ENCODE data around the gene PIGS.

DNA sequence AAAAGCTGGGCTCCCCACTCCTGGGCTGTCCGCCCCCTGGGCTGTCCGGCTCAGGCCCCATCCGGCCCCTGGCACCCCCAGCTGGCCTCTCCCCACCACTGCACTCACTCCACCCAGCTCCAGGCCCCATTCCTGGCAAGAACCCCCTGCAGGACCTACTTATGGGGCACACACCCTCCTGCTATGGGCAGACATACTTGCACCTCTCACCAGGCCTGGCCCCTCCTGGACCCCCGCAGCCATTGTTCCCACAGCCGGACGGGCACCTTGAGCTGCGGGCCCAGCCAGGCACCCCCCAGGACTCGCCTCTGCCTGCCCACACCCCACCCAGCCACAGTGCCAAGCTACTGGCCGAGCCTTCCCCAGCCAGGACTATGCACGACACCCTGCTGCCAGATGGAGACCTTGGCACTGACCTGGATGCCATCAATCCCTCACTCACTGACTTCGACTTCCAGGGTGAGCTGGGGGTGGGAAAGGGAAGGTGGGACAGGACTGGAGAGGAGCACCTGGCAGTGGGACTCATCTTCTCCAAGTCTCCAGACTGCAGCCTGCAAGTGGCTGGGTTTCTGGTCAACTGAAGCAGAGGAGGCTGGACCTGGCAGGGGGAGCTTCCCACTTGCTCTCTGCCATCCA lies 36.5 kb downstream of the PIGS start:
- TF ChIP-seq, protein P1, sequence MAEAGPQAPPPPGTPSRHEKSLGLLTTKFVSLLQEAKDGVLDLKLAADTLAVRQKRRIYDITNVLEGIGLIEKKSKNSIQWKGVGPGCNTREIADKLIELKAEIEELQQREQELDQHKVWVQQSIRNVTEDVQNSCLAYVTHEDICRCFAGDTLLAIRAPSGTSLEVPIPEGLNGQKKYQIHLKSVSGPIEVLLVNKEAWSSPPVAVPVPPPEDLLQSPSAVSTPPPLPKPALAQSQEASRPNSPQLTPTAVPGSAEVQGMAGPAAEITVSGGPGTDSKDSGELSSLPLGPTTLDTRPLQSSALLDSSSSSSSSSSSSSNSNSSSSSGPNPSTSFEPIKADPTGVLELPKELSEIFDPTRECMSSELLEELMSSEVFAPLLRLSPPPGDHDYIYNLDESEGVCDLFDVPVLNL (CRISPR knock-in tag; IDR thresholded peaks at IDR 0.05; ENCODE audit: low read depth): no peak
- no peak for TF ChIP-seq ZNF12 (CRISPR knock-in tag; IDR thresholded peaks at IDR 0.05)
- TF ChIP-seq ZC3H4 (CRISPR knock-in tag; IDR thresholded peaks at IDR 0.05; ENCODE audit: borderline replicate concordance): no peak
